ENCODE data around the gene XYLB. TPM values are rescaled to one million over a fixed set of nuclear protein-coding genes. Genes with fewer than 3 reads are reported as not detected.
"Not testable (repeated sequence)": the region's sequence is repeated elsewhere in the genome, so short reads cannot be mapped to it uniquely, and the experiment has no call there.

XYLB gene
- total RNA-seq, 1 experiment from 2014 or later = 1.5 TPM

GRCh38 chr3:38382506-38383080 is 36.0 kb downstream of the XYLB start:
- no peak overlapping the region for H3K4me3 ChIP-seq (ENCODE audit: insufficient read depth, low read depth, low read length)
- H3K27me3 ChIP-seq (ENCODE audit: control insufficient read depth, insufficient read depth, low read length) = no peaks in the 10 kb centered on the region
- no peak for DNase-seq
- H3K36me3 ChIP-seq (replicated peaks; ENCODE audit: control insufficient read depth, insufficient read depth, low read length) = peaks cover 1% of the 10 kb centered on the region; the same call in 1 of the 2 replicates

GRCh38 chr3:38383156-38383875 is 36.7 kb downstream of the XYLB start:
- no peak for DNase-seq
- Histone ChIP-seq H3K36me3 (replicated peaks; ENCODE audit: control insufficient read depth, insufficient read depth, low read length) (peaks cover 1% of the 10 kb centered on the region; the same call in 1 of the 2 replicates), H3K4me3 (ENCODE audit: insufficient read depth, low read depth, low read length) (no peak overlapping the region), H3K27me3 (ENCODE audit: control insufficient read depth, insufficient read depth, low read length) (no peaks in the 10 kb centered on the region)

GRCh38 chr3:38386992-38387750 is 40.6 kb downstream of the XYLB start:
- Histone ChIP-seq H3K36me3 (replicated peaks; ENCODE audit: control insufficient read depth, insufficient read depth, low read length) (no peaks in the 10 kb centered on the region), H3K27me3 (ENCODE audit: control insufficient read depth, insufficient read depth, low read length) (no peaks in the 10 kb centered on the region), H3K4me3 (ENCODE audit: insufficient read depth, low read depth, low read length) (no peak overlapping the region)
- no peak for DNase-seq

- Histone ChIP-seq H3K27me3 (ENCODE audit: control insufficient read depth, insufficient read depth, low read length) (no peaks in the 10 kb centered on the region), H3K4me3 (ENCODE audit: insufficient read depth, low read depth, low read length) (no peak overlapping the region), H3K36me3 (replicated peaks; ENCODE audit: control insufficient read depth, insufficient read depth, low read length) (no peaks in the 10 kb centered on the region)
- DNase-seq = no peak
Measured at GRCh38 chr3:38387862-38388261, 41.3 kb downstream of the XYLB start.

GRCh38 chr3:38392604-38393163 is 46.1 kb downstream of the XYLB start:
- Histone ChIP-seq H3K4me3 (ENCODE audit: insufficient read depth, low read depth, low read length) (no peak overlapping the region), H3K27me3 (ENCODE audit: control insufficient read depth, insufficient read depth, low read length) (no peaks in the 10 kb centered on the region), H3K36me3 (replicated peaks; ENCODE audit: control insufficient read depth, insufficient read depth, low read length) (no peaks in the 10 kb centered on the region)
- no peak for DNase-seq

GRCh38 chr3:38396239-38396638 is 49.7 kb downstream of the XYLB start:
- H3K27me3 ChIP-seq (ENCODE audit: control insufficient read depth, insufficient read depth, low read length) = no peaks in the 10 kb centered on the region
- H3K36me3 ChIP-seq (replicated peaks; ENCODE audit: control insufficient read depth, insufficient read depth, low read length) = no peaks in the 10 kb centered on the region; the same call in 1 of the 2 replicates
- H3K4me3 ChIP-seq (ENCODE audit: insufficient read depth, low read depth, low read length) = no peak overlapping the region
- DNase-seq = no peak

- no peak for DNase-seq
- Histone ChIP-seq H3K36me3 (replicated peaks; ENCODE audit: control insufficient read depth, insufficient read depth, low read length) (no peaks in the 10 kb centered on the region; the same call in none of the 2 replicates), H3K4me3 (ENCODE audit: insufficient read depth, low read depth, low read length) (no peak overlapping the region), H3K27me3 (ENCODE audit: control insufficient read depth, insufficient read depth, low read length) (no peaks in the 10 kb centered on the region)
Measured at GRCh38 chr3:38396861-38397260, 50.3 kb downstream of the XYLB start.

GRCh38 chr3:38397320-38397719 is 50.7 kb downstream of the XYLB start:
- peak; percentile 68 for DNase-seq
- no peaks in the 10 kb centered on the region; the same call in none of the 2 replicates for H3K36me3 ChIP-seq (replicated peaks; ENCODE audit: control insufficient read depth, insufficient read depth, low read length)
- no peaks in the 10 kb centered on the region for H3K27me3 ChIP-seq (ENCODE audit: control insufficient read depth, insufficient read depth, low read length)
- no peak overlapping the region for H3K4me3 ChIP-seq (ENCODE audit: insufficient read depth, low read depth, low read length)

- no peak overlapping the region for H3K4me3 ChIP-seq (ENCODE audit: insufficient read depth, low read depth, low read length)
- peaks cover 2% of the 10 kb centered on the region for H3K36me3 ChIP-seq (replicated peaks; ENCODE audit: control insufficient read depth, insufficient read depth, low read length)
- DNase-seq = no peak
- H3K27me3 ChIP-seq (ENCODE audit: control insufficient read depth, insufficient read depth, low read length) = no peaks in the 10 kb centered on the region
Measured at GRCh38 chr3:38401246-38401962, 54.8 kb downstream of the XYLB start.

- no peaks in the 10 kb centered on the region for H3K27me3 ChIP-seq (ENCODE audit: control insufficient read depth, insufficient read depth, low read length)
- no peak for DNase-seq
- peaks cover 2% of the 10 kb centered on the region for H3K36me3 ChIP-seq (replicated peaks; ENCODE audit: control insufficient read depth, insufficient read depth, low read length)
- H3K4me3 ChIP-seq (ENCODE audit: insufficient read depth, low read depth, low read length) = no peak overlapping the region
Measured at GRCh38 chr3:38404286-38404685, 57.7 kb downstream of the XYLB start.

- Histone ChIP-seq H3K27me3 (ENCODE audit: control insufficient read depth, insufficient read depth, low read length) (no peaks in the 10 kb centered on the region), H3K36me3 (replicated peaks; ENCODE audit: control insufficient read depth, insufficient read depth, low read length) (no peaks in the 10 kb centered on the region), H3K4me3 (ENCODE audit: insufficient read depth, low read depth, low read length) (no peak overlapping the region)
- no peak for DNase-seq
Measured at GRCh38 chr3:38411591-38411990, 65.0 kb downstream of the XYLB start.

- H3K36me3 ChIP-seq (replicated peaks; ENCODE audit: control insufficient read depth, insufficient read depth, low read length); H3K4me3 ChIP-seq (ENCODE audit: insufficient read depth, low read depth, low read length); DNase-seq; H3K27me3 ChIP-seq (ENCODE audit: control insufficient read depth, insufficient read depth, low read length): not testable (repeated sequence)
Measured at GRCh38 chr3:38420758-38421157, 74.2 kb downstream of the XYLB start.

GRCh38 chr3:38421679-38422336 is 75.2 kb downstream of the XYLB start:
- Histone ChIP-seq H3K27me3 (ENCODE audit: control insufficient read depth, insufficient read depth, low read length) (no peaks in the 10 kb centered on the region), H3K4me3 (ENCODE audit: insufficient read depth, low read depth, low read length) (no peak overlapping the region), H3K36me3 (replicated peaks; ENCODE audit: control insufficient read depth, insufficient read depth, low read length) (no peaks in the 10 kb centered on the region)
- DNase-seq = no peak
